ENCODE measurements around the gene VSTM5. TPM values are rescaled to one million over a fixed set of nuclear protein-coding genes. Genes with fewer than 3 reads are reported as not detected.

VSTM5 gene
- total RNA-seq, 1 experiment from 2014 or later: not detected

DNA sequence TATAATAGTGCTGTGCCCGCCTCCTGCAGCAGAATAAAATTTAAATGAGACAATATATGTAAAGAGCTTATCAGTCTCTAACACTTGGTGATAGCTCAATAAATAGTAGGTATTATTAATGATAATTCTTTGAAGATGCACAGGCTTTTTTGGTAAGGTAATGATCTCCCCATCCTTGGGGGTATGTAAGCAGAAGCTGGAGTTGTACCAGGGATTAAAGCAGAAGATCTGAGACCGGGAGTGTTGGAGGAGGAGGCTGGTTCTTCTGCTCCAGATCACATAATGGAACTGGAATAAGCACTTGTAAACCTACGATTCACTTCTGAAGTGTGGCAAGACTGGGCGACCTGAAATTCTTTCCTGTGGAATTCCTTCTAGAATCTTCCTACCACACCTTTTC, 8.4 kb downstream of the VSTM5 start:
- Histone ChIP-seq H2AFZ (ENCODE audit: low read length) (no peak overlapping the region), H3K27me3 (ENCODE audit: insufficient read depth, low read length) (no peaks in the 10 kb centered on the region), H3K23ac (ENCODE audit: insufficient read length, low read depth, low read length) (no peak overlapping the region), H3K56ac (ENCODE audit: insufficient read length, low read depth, low read length) (no peak overlapping the region), H3K18ac (ENCODE audit: insufficient read length, low read depth, low read length) (no peak overlapping the region), H4K5ac (ENCODE audit: insufficient read length, low read depth, low read length) (no peak overlapping the region), H3K9me3 (ENCODE audit: control insufficient read depth, low read depth, low read length) (no peaks in the 10 kb centered on the region), H2BK20ac (ENCODE audit: low read depth, low read length, poor library complexity, severe bottlenecking) (no peak overlapping the region), H3K27ac (ENCODE audit: insufficient read length, low read depth, low read length) (no peak overlapping the region), H2AK5ac (ENCODE audit: insufficient read length, low read length) (no peak overlapping the region), H2BK5ac (ENCODE audit: insufficient read length, low read length) (no peak overlapping the region), H4K8ac (replicated peaks; ENCODE audit: insufficient read length, low read depth, low read length) (no peak overlapping the region), H3T11ph (ENCODE audit: low read length) (no peak overlapping the region), H3K23me2 (ENCODE audit: insufficient read length, low read depth, low read length, poor library complexity, severe bottlenecking) (no peaks in the 10 kb centered on the region), H2BK12ac (ENCODE audit: insufficient read length, low read depth, low read length) (no peak overlapping the region), H2BK120ac (ENCODE audit: low read depth, low read length, poor library complexity, severe bottlenecking) (no peak overlapping the region), H3K4ac (ENCODE audit: low read depth, low read length) (no peak overlapping the region), H4K20me1 (ENCODE audit: control insufficient read depth, insufficient read depth, insufficient read length) (no peaks in the 10 kb centered on the region), H2BK15ac (ENCODE audit: low read depth, low read length) (no peak overlapping the region), H3K9ac (ENCODE audit: extremely low read depth, insufficient read length, low read length) (no peak overlapping the region), H4K91ac (ENCODE audit: insufficient read length, low read depth, low read length) (no peak overlapping the region), H3K79me2 (ENCODE audit: insufficient read depth, low read length) (no peaks in the 10 kb centered on the region), H3K14ac (ENCODE audit: insufficient read depth, low read length) (no peak overlapping the region), H3K4me1 (ENCODE audit: insufficient read depth, low read length) (no peaks in the 10 kb centered on the region), H3K79me1 (ENCODE audit: insufficient read depth, low read depth, low read length, poor library complexity, severe bottlenecking) (no peaks in the 10 kb centered on the region), H3K4me2 (ENCODE audit: insufficient read depth, insufficient read length, low read length) (no peak overlapping the region)
- Mint-ChIP-seq H3K27ac (no peak overlapping the region), H3K4me3 (no peak overlapping the region), H3K4me1 (peaks cover 0 to 7% of the 10 kb centered on the region in 2 experiments; a peak in 2 of 4 replicates), H3K36me3 (ENCODE audit: insufficient read depth in 1 of 3, low read depth in 3 of 3) (no peaks in the 10 kb centered on the region), H3K9me3 (no peaks in the 10 kb centered on the region), H3K27me3 (ENCODE audit: low read depth) (no peaks in the 10 kb centered on the region; the same call in 1 of the 2 replicates)
- WGBS (ENCODE audit: extremely low coverage, insufficient read length, low lambda C conversion rate): no CpG with 5 or more reads among the region's 4 CpGs
- TF ChIP-seq, protein P1, sequence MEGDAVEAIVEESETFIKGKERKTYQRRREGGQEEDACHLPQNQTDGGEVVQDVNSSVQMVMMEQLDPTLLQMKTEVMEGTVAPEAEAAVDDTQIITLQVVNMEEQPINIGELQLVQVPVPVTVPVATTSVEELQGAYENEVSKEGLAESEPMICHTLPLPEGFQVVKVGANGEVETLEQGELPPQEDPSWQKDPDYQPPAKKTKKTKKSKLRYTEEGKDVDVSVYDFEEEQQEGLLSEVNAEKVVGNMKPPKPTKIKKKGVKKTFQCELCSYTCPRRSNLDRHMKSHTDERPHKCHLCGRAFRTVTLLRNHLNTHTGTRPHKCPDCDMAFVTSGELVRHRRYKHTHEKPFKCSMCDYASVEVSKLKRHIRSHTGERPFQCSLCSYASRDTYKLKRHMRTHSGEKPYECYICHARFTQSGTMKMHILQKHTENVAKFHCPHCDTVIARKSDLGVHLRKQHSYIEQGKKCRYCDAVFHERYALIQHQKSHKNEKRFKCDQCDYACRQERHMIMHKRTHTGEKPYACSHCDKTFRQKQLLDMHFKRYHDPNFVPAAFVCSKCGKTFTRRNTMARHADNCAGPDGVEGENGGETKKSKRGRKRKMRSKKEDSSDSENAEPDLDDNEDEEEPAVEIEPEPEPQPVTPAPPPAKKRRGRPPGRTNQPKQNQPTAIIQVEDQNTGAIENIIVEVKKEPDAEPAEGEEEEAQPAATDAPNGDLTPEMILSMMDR (conservative IDR thresholded peaks at IDR 0.05): no peak
- no peak for DNase-seq
